SW480 (cell line): ENCODE data around the gene MKI67.

ENCODE experiments used
- DNase-seq: peaks from one replicate; pipeline ENCODE4 v3.0.0-alpha.2; 2016; ENCODE audit warnings: low spot score

Gene MKI67

DNA sequence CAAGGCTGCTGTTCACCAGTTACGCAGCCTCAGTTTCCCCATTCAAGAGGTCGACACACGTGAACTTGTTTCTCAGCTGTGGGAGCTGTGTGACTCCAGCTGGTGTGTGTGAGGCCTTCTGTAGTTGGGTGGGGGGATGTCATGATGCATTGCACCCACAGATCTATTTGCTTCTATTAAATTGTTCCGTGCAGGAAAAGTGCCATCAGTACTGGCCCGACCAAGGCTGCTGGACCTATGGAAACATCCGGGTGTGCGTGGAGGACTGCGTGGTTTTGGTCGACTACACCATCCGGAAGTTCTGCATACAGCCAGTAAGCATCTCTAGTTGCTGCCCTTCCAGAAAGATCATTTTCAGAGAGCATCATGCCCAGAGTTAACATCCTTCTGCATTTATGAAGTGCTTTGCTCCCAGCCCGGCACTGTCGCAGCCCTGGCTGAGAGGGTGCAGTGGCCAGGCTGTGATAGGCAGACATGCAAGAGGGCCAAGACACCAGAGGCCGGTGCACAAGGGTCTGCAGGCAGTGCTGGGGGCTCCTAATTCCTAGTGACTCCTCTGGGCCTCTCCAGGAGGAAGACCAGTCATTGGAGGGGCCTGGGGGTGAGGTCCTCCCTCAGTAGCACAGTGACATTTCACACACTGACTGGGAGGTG, 60.2 kb downstream of the MKI67 start:
- DNase-seq = no peak

GRCh38 chr10:128064970-128065580, 61.1 kb downstream of the MKI67 start:
- DNase-seq = peak; percentile 39

DNA sequence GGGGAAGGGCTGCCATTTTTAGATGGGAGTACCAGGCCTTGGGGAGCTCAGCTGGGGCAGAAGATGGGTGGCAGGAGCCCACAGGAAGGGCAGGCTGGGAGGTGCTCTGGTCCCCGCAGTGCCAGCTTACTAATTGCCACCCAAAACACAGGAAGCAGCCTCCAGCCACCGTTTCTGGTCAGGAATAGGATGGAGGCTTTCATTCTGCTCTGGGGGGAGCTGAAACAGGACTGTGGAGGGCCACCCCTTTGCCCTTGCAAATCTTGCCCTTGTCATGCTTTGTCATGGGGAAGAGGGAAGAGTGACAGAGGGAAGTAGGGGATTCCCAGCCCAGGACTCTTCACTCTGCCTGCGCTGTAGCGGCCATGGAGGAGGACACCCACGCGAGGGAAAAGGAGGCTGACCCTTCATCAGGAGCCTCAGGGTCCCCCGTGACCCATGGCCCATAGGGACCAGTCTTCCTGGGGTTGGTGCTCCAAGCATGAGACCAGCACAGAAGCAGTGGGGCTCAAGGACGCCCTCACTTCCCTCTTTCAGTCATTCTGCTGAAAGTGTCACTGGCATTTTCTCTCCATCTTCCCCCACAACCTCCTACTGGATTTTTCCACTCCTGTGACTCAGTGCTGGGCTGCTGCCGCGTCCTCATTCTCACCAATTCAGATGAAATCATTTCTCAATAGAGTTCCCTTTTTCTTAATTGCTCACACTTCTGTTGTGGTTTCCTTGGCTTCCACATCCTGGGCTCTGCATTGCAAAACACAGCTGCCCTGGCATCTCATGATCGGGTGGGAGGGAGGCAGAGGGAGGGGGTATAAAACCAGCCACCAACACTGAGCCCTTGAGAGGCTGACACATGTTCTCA, 61.9 kb downstream of the MKI67 start:
- peak; percentile 79 for DNase-seq

GRCh38 chr10:128063736-128064107, 62.5 kb downstream of the MKI67 start:
- DNase-seq = no peak

GRCh38 chr10:128062881-128063563, 63.2 kb downstream of the MKI67 start:
- DNase-seq = no peak

GRCh38 chr10:128062331-128062880, 63.8 kb downstream of the MKI67 start:
- no peak for DNase-seq

DNA sequence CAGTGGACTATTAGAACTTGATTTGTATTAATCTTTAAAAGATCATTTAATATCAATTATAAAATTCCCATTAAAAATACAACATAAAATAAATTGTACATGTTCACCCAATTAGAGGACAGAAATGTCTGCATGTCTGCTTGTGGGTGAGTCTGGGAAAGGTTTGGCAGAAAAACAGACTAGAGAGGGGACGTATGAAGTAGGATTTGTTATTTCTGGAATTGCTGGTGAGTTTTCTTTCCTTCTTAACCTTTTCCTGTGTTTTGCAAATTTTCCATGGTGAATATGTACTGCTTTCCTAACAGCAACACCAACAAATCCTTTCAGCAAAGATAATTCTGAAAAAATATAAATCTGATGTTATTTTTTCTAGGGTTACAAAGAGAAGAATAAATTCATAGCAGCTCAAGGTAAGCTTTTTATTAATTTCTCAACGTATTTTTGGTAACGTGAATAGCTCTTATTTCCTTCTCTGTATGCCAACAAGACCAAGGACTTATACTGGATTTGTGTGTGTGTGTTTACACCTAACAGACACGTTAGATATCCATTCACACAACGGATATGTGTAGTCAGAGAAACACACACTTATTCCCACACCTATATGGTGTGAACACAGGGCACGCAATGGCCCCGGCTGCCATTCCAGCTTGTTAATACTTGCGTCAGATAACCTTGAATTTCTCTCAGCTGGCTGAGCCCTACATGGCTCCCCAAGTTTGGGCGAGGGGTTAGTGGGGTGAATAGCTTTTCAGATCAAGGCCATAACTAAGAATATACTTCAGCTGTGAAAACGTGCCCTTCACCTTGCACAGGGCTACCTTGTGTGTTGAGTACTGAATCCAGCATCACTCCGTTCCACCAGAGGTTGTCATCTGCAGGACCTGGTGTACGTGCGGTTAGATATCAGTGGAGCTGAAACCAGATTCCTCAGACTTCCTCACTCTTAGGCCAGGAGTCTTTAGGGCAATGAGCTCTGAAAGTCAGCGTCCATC, 64.6 kb downstream of the MKI67 start:
- no peak for DNase-seq

- no peak for DNase-seq
These were observed 65.6 kb downstream of the MKI67 start for GRCh38 chr10:128060341-128061250.

- no peak for DNase-seq
These were observed 66.3 kb downstream of the MKI67 start for GRCh38 chr10:128059982-128060293.

- DNase-seq = no peak
These were observed 66.8 kb downstream of the MKI67 start for GRCh38 chr10:128059266-128059981.

- DNase-seq = no peak
These were observed 67.5 kb downstream of the MKI67 start for GRCh38 chr10:128058750-128059134.

DNA sequence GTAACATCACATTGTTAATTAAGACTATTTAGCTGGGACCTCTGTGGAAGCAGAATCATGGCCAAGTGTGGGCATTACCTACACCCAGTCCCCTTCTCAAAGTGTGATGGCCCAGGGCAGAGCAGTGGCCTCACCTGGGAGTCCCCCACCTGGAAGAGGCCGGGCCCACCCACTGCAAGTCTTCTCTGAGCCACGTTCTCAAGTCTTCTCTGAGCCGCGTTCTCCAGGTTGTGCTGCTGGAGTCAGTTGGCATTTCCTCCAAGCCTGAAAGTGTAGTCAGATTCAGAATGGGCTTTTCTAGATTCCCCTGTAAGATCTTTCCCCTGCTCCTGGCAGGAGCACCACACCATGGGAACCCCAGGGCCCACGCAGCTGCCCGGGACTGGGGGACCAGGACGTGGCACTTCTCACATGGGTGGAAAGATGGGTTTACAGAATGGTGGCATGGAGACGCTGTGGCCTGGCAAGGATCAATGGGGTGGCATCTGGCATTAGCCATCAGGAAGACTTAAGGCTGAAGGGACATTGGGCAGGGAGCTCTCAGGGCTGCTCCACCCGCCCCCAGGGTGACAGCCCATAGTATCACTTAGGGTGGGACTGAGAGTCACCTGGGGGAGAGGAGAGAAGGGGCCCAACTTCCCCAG, 68.0 kb downstream of the MKI67 start:
- no peak for DNase-seq

- no peak for DNase-seq
These were observed 69.7 kb downstream of the MKI67 start for GRCh38 chr10:128056303-128057050.

GRCh38 chr10:128055061-128055868, 71.0 kb downstream of the MKI67 start:
- no peak for DNase-seq

DNA sequence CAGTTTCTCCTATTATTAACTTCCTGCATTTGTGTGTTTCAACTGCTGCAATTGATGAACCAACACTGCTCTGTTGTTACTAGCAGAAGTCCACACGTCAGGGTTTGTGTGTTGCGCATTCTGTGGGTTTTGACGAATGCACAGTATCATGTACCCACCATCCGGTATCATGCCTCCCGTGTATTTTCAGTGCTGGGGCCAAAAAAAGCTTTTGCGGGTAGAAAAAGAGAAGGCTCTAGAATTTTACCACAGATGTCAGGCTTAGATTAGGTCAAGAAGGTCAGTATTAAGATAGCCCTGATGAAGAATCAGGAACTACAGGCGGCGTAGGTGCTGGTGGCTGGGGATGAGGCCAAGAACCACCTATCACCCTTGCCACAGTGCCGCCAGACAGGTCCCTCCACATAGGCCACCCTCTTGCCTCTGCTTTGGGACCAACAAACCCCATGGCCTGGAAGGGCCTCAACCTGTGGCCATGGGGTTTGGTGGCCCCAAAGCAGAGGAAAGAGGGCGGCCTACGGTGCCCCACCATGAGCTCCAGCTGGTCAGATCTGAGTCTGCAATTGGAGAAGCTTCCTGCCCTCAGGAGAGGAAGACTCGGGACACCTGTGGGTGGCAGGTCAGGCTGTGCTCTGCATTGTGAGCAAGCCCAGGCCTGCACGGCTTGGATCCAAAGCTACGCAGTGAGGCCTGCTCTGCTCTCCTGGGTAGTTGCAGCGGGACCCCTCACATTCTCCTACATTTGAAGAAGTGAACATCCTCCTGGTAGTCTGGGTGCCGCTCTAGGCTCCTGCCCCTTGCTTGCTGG, 71.9 kb downstream of the MKI67 start:
- no peak for DNase-seq

GRCh38 chr10:128053356-128053755, 72.9 kb downstream of the MKI67 start:
- no peak for DNase-seq
